WTC11 (cell line): ENCODE results near the gene IFT25. TPM values are rescaled to one million over a fixed set of nuclear protein-coding genes. Genes with fewer than 3 reads are reported as not detected.

Experiments
- ATAC-seq: fragments of 200-7000 bp; cut with Tn5 transposase; 2 replicates; pipeline ENCODE4 v1.10.0; 2021; ENCODE audit warnings: mild to moderate bottlenecking, moderate library complexity
- CTCF ChIA-PET: fragments of 300-600 bp; sonication (Branson Sonifier 250); formaldehyde crosslinking; loops from one replicate; lab custom pipeline; 2021; ENCODE audit warnings: antibody characterized with exemption; lab: Charles Lee
- POLR2A ChIA-PET: fragments of 350-600 bp; sonication (Branson Sonifier 250); formaldehyde crosslinking; loops from one replicate; lab custom pipeline; 2021; ENCODE audit warnings: antibody characterized with exemption; lab: Charles Lee
- DNase-seq: peaks from one replicate; pipeline ENCODE4 v3.0.0; 2021; ENCODE audit warnings: low spot score
- H3K27ac Mint-ChIP-seq: 2 replicates; pipeline ENCODE4 v1.8.0; 2021; ENCODE audit warnings: mixed read lengths
- H3K27me3 Mint-ChIP-seq: 2 replicates; pipeline ENCODE4 v1.8.0; 2021; ENCODE audit warnings: low read depth, mild to moderate bottlenecking, moderate library complexity, mixed read lengths
- H3K36me3 Mint-ChIP-seq: 2 replicates; pipeline ENCODE4 v1.8.0; 2021; ENCODE audit warnings: mixed read lengths
- H3K4me1 Mint-ChIP-seq: 2 replicates; pipeline ENCODE4 v1.8.0; 2022; ENCODE audit warnings: mixed read lengths
- H3K4me3 Mint-ChIP-seq: 2 replicates; pipeline ENCODE4 v1.8.0; 2021; ENCODE audit warnings: mild to moderate bottlenecking, moderate library complexity, mixed read lengths
- H3K9me3 Mint-ChIP-seq: 2 replicates; pipeline ENCODE4 v1.8.0; 2021; ENCODE audit warnings: mixed read lengths
- AFF4 ChIP-seq: sonication (generic); formaldehyde crosslinking; IDR thresholded peaks from 2 replicates; pipeline ENCODE4 v1.8.1; 2023; ENCODE audit warnings: mild to moderate bottlenecking, missing genetic modification reagents, borderline replicate concordance
- CREM ChIP-seq: sonication (generic); formaldehyde crosslinking; IDR thresholded peaks from 2 replicates; pipeline ENCODE4 v1.8.1; 2022; ENCODE audit warnings: mild to moderate bottlenecking, missing genetic modification reagents, moderate library complexity
- ELF4 ChIP-seq: sonication (generic); formaldehyde crosslinking; IDR thresholded peaks from 2 replicates; pipeline ENCODE4 v1.8.1; 2022; ENCODE audit warnings: low read depth, mild to moderate bottlenecking, moderate library complexity, missing genetic modification reagents
- EMX1 ChIP-seq: fragments of 250-450 bp; sonication (Bioruptor Pico); IDR thresholded peaks from 2 replicates; pipeline ENCODE4 v1.8.0; 2021; ENCODE audit warnings: mild to moderate bottlenecking
- FOXK1 ChIP-seq: sonication (generic); formaldehyde crosslinking; IDR thresholded peaks from 2 replicates; pipeline ENCODE4 v1.8.0; 2022; ENCODE audit warnings: mild to moderate bottlenecking, moderate library complexity, missing genetic modification reagents
- FOXP1 ChIP-seq: sonication (generic); formaldehyde crosslinking; IDR thresholded peaks from 2 replicates; pipeline ENCODE4 v1.8.0; 2022; ENCODE audit warnings: missing genetic modification reagents, mild to moderate bottlenecking, moderate library complexity, borderline replicate concordance
- GABPB1 ChIP-seq: sonication (generic); formaldehyde crosslinking; IDR thresholded peaks from 2 replicates; pipeline ENCODE4 v1.8.1; 2023; ENCODE audit warnings: mild to moderate bottlenecking, missing genetic modification reagents
- GRHL2 ChIP-seq: fragments of 250-450 bp; sonication (Bioruptor Pico); IDR thresholded peaks from 2 replicates; pipeline ENCODE4 v1.8.0; 2022; ENCODE audit warnings: mild to moderate bottlenecking, moderate library complexity; ENCODE audit not compliant: insufficient replicate concordance, severe bottlenecking
- GTF2I ChIP-seq: fragments of 250-450 bp; sonication (Bioruptor Pico); conservative IDR thresholded peaks from 2 replicates; pipeline ENCODE4 v1.4.0; 2021; ENCODE audit warnings: mild to moderate bottlenecking
- MLX ChIP-seq: sonication (generic); formaldehyde crosslinking; IDR thresholded peaks from 2 replicates; pipeline ENCODE4 v1.8.1; 2023; ENCODE audit warnings: mild to moderate bottlenecking, missing genetic modification reagents, moderate library complexity
- MXD4 ChIP-seq: fragments of 250-450 bp; sonication (Bioruptor Pico); IDR thresholded peaks from 2 replicates; pipeline ENCODE4 v1.8.0; 2021; ENCODE audit warnings: mild to moderate bottlenecking, moderate library complexity, borderline replicate concordance
- NFE2L1 ChIP-seq: sonication (generic); formaldehyde crosslinking; IDR thresholded peaks from 2 replicates; pipeline ENCODE4 v1.8.1; 2023; ENCODE audit warnings: missing genetic modification reagents
- NR3C1 ChIP-seq: sonication (generic); formaldehyde crosslinking; conservative IDR thresholded peaks from 2 replicates; pipeline ENCODE4 v1.8.1; 2023; ENCODE audit warnings: low read depth, mild to moderate bottlenecking, missing genetic modification reagents
- SP1 ChIP-seq: sonication (generic); formaldehyde crosslinking; conservative IDR thresholded peaks from 2 replicates; pipeline ENCODE4 v1.8.1; 2022; ENCODE audit warnings: missing genetic modification reagents
- STAT6 ChIP-seq: sonication (generic); formaldehyde crosslinking; conservative IDR thresholded peaks from 2 replicates; pipeline ENCODE4 v1.8.1; 2023; ENCODE audit warnings: mild to moderate bottlenecking, low read depth, missing genetic modification reagents, moderate library complexity
- TCF7 ChIP-seq: sonication (generic); formaldehyde crosslinking; IDR thresholded peaks from 2 replicates; pipeline ENCODE4 v1.8.0; 2022; ENCODE audit warnings: mild to moderate bottlenecking, low read depth, missing genetic modification reagents, moderate library complexity
- TEAD1 ChIP-seq: sonication (generic); formaldehyde crosslinking; IDR thresholded peaks from 2 replicates; pipeline ENCODE4 v1.8.0; 2022; ENCODE audit warnings: mild to moderate bottlenecking, missing genetic modification reagents
- TP53 ChIP-seq: sonication (generic); formaldehyde crosslinking; IDR thresholded peaks from 2 replicates; pipeline ENCODE4 v1.8.1; 2023; ENCODE audit warnings: mild to moderate bottlenecking, missing genetic modification reagents
- USF2 ChIP-seq: sonication (generic); formaldehyde crosslinking; IDR thresholded peaks from 2 replicates; pipeline ENCODE4 v1.8.1; 2023; ENCODE audit warnings: mild to moderate bottlenecking, missing genetic modification reagents, moderate library complexity
- ZBTB21 ChIP-seq: sonication (generic); formaldehyde crosslinking; IDR thresholded peaks from 2 replicates; pipeline ENCODE4 v1.8.1; 2023; ENCODE audit warnings: mild to moderate bottlenecking, missing genetic modification reagents, borderline replicate concordance
- ZMAT4 ChIP-seq: fragments of 250-450 bp; sonication (Bioruptor Pico); IDR thresholded peaks from 2 replicates; pipeline ENCODE4 v1.9.0; 2021; ENCODE audit warnings: mild to moderate bottlenecking
- ZNF232 ChIP-seq: sonication (generic); formaldehyde crosslinking; IDR thresholded peaks from 2 replicates; pipeline ENCODE4 v1.8.0; 2022; ENCODE audit warnings: mild to moderate bottlenecking, missing genetic modification reagents
- ZNF425 ChIP-seq: fragments of 250-450 bp; sonication (Bioruptor Pico); conservative IDR thresholded peaks from 2 replicates; pipeline ENCODE4 v1.9.0; 2021; ENCODE audit warnings: mild to moderate bottlenecking
- total RNA-seq: library from RNA; stranded (reverse); gene quantifications from 3 replicates; pipeline ENCODE4 v1.2.3, GENCODE V29; 2021

The IFT25 gene
- total RNA-seq, 1 experiment from 2014 or later = 22.6 TPM

- no peaks in the 10 kb centered on the region for H3K9me3 Mint-ChIP-seq
- CTCF ChIA-PET = interaction anchor here (0.8 kb wide), 2 partner anchors 17 to 35 kb away, joined by 3 read pairs; no protein-coding TSS in a partner anchor
- ATAC-seq (no peak), DNase-seq (no peak)
- no peak overlapping the region for H3K27ac Mint-ChIP-seq
- no peak for TF ChIP-seq GABPB1
- no peak for TF ChIP-seq USF2 (CRISPR knock-in tag)
- TF ChIP-seq STAT6 (CRISPR knock-in tag) = no peak
- no peak for TF ChIP-seq TP53 (CRISPR knock-in tag)
- no peak for TF ChIP-seq TCF7 (CRISPR knock-in tag)
- TF ChIP-seq ZMAT4 (CRISPR knock-in tag) = no peak
- no peak for TF ChIP-seq MXD4
- TF ChIP-seq TEAD1 (CRISPR knock-in tag) = no peak
- no peak for TF ChIP-seq GRHL2 (CRISPR knock-in tag)
- no peak for TF ChIP-seq CREM (CRISPR knock-in tag)
- TF ChIP-seq ZNF232 (CRISPR knock-in tag) = no peak
- H3K4me3 Mint-ChIP-seq = no peak overlapping the region
- H3K27me3 Mint-ChIP-seq = peaks cover 19% of the 10 kb centered on the region
- H3K36me3 Mint-ChIP-seq = no peaks in the 10 kb centered on the region
- POLR2A ChIA-PET = no interaction called here
- peaks cover 4% of the 10 kb centered on the region for H3K4me1 Mint-ChIP-seq
These were observed 50.1 kb downstream of the IFT25 start for GRCh38 chr1:53895421-53895820.

GRCh38 chr1:53894644-53895043 lies 50.9 kb downstream of the IFT25 start:
- Mint-ChIP-seq H3K4me3 (no peak overlapping the region), H3K27me3 (peaks cover 19% of the 10 kb centered on the region), H3K27ac (no peak overlapping the region), H3K9me3 (no peaks in the 10 kb centered on the region), H3K36me3 (no peaks in the 10 kb centered on the region), H3K4me1 (peaks cover 10% of the 10 kb centered on the region)
- ChIA-PET CTCF (interaction anchor here (0.8 kb wide), 1 partner anchor 34 kb away, joined by 3 read pairs; no protein-coding TSS in a partner anchor), POLR2A (no interaction called here)
- ATAC-seq = no peak
- no peak for DNase-seq
- TF ChIP-seq ZNF425 (CRISPR knock-in tag) (no peak), NR3C1 (CRISPR knock-in tag) (no peak), AFF4 (CRISPR knock-in tag) (no peak), ZBTB21 (CRISPR knock-in tag) (no peak), FOXP1 (CRISPR knock-in tag) (no peak), ELF4 (CRISPR knock-in tag) (no peak), SP1 (CRISPR knock-in tag) (no peak), NFE2L1 (no peak), GTF2I (no peak), FOXK1 (CRISPR knock-in tag) (no peak), MLX (CRISPR knock-in tag) (no peak), TCF7 (CRISPR knock-in tag) (no peak), STAT6 (CRISPR knock-in tag) (no peak), EMX1 (CRISPR knock-in tag) (no peak)
